ENCODE data around the gene AADACL4.
"Not testable (repeated sequence)": the region's sequence is repeated elsewhere in the genome, so short reads cannot be mapped to it uniquely, and the experiment has no call there.

Gene AADACL4

DNA sequence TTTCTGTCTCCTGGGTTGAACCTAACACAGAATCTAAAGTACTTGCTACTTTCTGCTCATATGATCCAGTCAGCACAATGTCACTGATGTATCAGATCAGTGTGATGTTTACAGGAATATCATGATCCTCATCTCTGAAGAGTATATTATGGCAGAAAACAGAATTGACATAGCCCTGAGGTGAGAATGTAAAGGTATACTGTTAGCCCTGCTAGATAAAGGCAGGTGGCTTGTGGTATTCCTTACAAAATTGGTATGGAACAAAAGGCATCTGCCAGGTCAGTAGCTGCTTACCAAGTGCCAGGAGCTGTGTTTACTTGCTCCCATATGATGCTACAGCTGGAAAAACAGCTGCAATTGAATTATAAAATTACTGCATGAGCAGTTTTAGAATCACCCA lies 30.5 kb downstream of the AADACL4 start:
- POLR2A ChIA-PET (ENCODE audit: low non-redundant PET), result no interaction called here
- no peak for DNase-seq (ENCODE audit: low spot score)
- no peak for TF ChIP-seq CTCF (conservative IDR thresholded peaks at IDR 0.05; ENCODE audit: low read depth)
- H3K27ac ChIP-seq, result no peak overlapping the region
- CTCF ChIA-PET, result interaction anchor here (0.5 kb wide), 1 partner anchor 1268 kb away, joined by 3 read pairs; no protein-coding TSS in a partner anchor

DNA sequence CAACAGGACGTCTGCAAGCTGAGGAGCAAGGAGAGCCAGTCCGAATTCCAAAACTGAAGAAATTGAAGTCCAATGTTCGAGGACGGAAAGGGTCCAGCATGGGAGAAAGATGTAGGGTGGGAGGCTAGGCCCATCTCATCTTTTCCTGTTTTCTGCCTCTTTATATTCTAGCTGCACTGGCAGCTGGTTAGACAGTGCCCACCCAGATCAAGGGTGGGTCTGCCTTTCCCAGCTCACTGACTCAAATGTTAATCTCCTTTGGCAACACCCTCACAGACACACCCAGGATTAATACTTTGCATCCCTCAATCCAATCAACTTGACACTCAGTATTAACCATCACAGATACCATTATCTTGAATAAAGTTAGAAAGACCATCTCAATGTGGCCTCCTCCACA lies 32.2 kb downstream of the AADACL4 start:
- CTCF ChIA-PET; H3K27ac ChIP-seq; POLR2A ChIA-PET (ENCODE audit: low non-redundant PET); DNase-seq (ENCODE audit: low spot score): not testable (repeated sequence)

GRCh38 chr1:12677565-12677964 lies 33.7 kb downstream of the AADACL4 start:
- no peak for DNase-seq (ENCODE audit: low spot score)
- TF ChIP-seq CTCF (conservative IDR thresholded peaks at IDR 0.05; ENCODE audit: low read depth), result no peak
- H3K27ac ChIP-seq, result no peak overlapping the region
- ChIA-PET POLR2A (ENCODE audit: low non-redundant PET) (no interaction called here), CTCF (no interaction called here)

- ChIA-PET CTCF (interaction anchor here (0.7 kb wide), 1 partner anchor 21 kb away, joined by 10 read pairs; no protein-coding TSS in a partner anchor), POLR2A (ENCODE audit: low non-redundant PET) (interaction anchor here (0.6 kb wide), 1 partner anchor 10 kb away, joined by 3 read pairs; no protein-coding TSS in a partner anchor)
- TF ChIP-seq CTCF (conservative IDR thresholded peaks at IDR 0.05; ENCODE audit: low read depth), result no peak
- DNase-seq (ENCODE audit: low spot score), result no peak
- H3K27ac ChIP-seq, result no peak overlapping the region
Measured at GRCh38 chr1:12678350-12678749, 34.5 kb downstream of the AADACL4 start.

DNA sequence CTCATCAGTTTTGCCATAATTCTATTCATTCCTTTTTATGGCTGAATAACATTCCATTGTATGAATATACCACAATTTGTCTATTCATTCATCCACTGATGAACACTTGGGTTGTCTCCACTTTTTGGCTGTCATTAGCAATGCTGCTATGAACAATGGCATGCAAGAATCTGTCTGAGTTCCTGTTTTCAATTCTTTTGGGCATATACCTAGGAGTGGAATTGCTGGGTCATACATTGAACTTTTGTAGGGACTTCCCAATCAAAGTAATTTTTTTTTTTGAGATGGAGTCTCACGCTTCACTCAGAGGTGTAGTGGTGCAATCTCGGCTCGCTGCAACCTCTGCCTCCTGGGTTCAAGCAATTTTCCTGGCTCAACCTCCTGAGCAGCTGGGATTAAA lies 34.9 kb downstream of the AADACL4 start:
- no peak for TF ChIP-seq CTCF (conservative IDR thresholded peaks at IDR 0.05; ENCODE audit: low read depth)
- ChIA-PET CTCF (interaction anchor here (0.7 kb wide), 2 partner anchors 17 to 22 kb away, joined by 3 to 10 read pairs; no protein-coding TSS in a partner anchor), POLR2A (ENCODE audit: low non-redundant PET) (interaction anchor here (0.6 kb wide), 1 partner anchor 10 kb away, joined by 3 read pairs; no protein-coding TSS in a partner anchor)
- DNase-seq (ENCODE audit: low spot score), result no peak
- H3K27ac ChIP-seq, result no peak overlapping the region

- POLR2A ChIA-PET (ENCODE audit: low non-redundant PET), result no interaction called here
- no peak for DNase-seq (ENCODE audit: low spot score)
Measured at GRCh38 chr1:12690156-12690555, 46.3 kb downstream of the AADACL4 start.

More at GRCh38 chr1:12690156-12690555, 46.3 kb downstream of the AADACL4 start:
- CTCF ChIA-PET, result no interaction called here
- no peak for TF ChIP-seq CTCF (conservative IDR thresholded peaks at IDR 0.05; ENCODE audit: low read depth)
- H3K27ac ChIP-seq, result no peak overlapping the region

All from RWPE1 (cell line).